Caco-2 (cell line): ENCODE data around the gene ATP8B3. TPM values are rescaled to one million over a fixed set of nuclear protein-coding genes. Genes with fewer than 3 reads are reported as not detected.

Experiments
- BruUV-seq: library from RNA; stranded (reverse); fragments of 400-500 nt; replicated peaks from 2 replicates; lab custom pipeline; 2021; lab: Mats Ljungman, UMichigan
- CTCF ChIA-PET: fragments of 300-600 bp; sonication (Branson Sonifier 250); formaldehyde crosslinking; loops from one replicate; lab custom pipeline; 2022; ENCODE audit warnings: antibody characterized with exemption; lab: Charles Lee
- POLR2A ChIA-PET: fragments of 300-600 bp; sonication (Branson Sonifier 250); formaldehyde crosslinking; loops from one replicate; lab custom pipeline; 2022; ENCODE audit warnings: antibody characterized with exemption; lab: Charles Lee
- DNase-seq, 2 experiments: peaks; one replicate each; pipeline versions ENCODE4 v3.0.0 to v3.0.0-alpha.2; 2020 to 2022
- H3K27me3 ChIP-seq: replicated peaks from 2 replicates; pipeline ENCODE4 v1.6.0; 2011; ENCODE audit warnings: low read length; ENCODE audit not compliant: control insufficient read depth, insufficient read depth
- H3K36me3 ChIP-seq: 2 replicates; pipeline ENCODE4 v1.5.1; 2011; ENCODE audit warnings: low read length; ENCODE audit not compliant: control insufficient read depth, insufficient read depth
- H3K4me1 ChIP-seq: fragments of 250-450 bp; sonication (Bioruptor Pico); 2 replicates; pipeline ENCODE4 v1.5.1; 2020; ENCODE audit warnings: mild to moderate bottlenecking
- H3K4me3 ChIP-seq: 2 replicates; pipeline ENCODE4 v1.5.1; 2011; ENCODE audit warnings: low read depth, mild to moderate bottlenecking, control low read depth, low read length
- H3K9me3 ChIP-seq: fragments of 250-450 bp; sonication (Bioruptor Pico); 2 replicates; pipeline ENCODE4 v1.5.1; 2020; ENCODE audit warnings: mild to moderate bottlenecking, moderate library complexity
- H3K27ac Mint-ChIP-seq: one replicate; pipeline ENCODE4 v1.8.0; 2022; ENCODE audit warnings: mixed read lengths; ENCODE audit not compliant: unreplicated experiment
- H3K27me3 Mint-ChIP-seq: one replicate; pipeline ENCODE4 v1.8.0; 2022; ENCODE audit warnings: mixed read lengths; ENCODE audit not compliant: insufficient read depth, unreplicated experiment
- H3K36me3 Mint-ChIP-seq: one replicate; pipeline ENCODE4 v1.8.0; 2022; ENCODE audit warnings: mild to moderate bottlenecking, mixed read lengths; ENCODE audit not compliant: insufficient read depth, unreplicated experiment
- H3K4me1 Mint-ChIP-seq: one replicate; pipeline ENCODE4 v1.8.0; 2022; ENCODE audit warnings: low read depth, mixed read lengths; ENCODE audit not compliant: unreplicated experiment
- H3K4me3 Mint-ChIP-seq: one replicate; pipeline ENCODE4 v1.8.0; 2022; ENCODE audit warnings: mild to moderate bottlenecking, moderate library complexity, mixed read lengths; ENCODE audit not compliant: unreplicated experiment
- H3K9me3 Mint-ChIP-seq: one replicate; pipeline ENCODE4 v1.8.0; 2022; ENCODE audit warnings: mixed read lengths; ENCODE audit not compliant: unreplicated experiment
- intact Hi-C: fragments of 100-400 bp; cut with micrococcal nuclease; formaldehyde crosslinking; loops from one replicate; pipeline ENCODE4 v1.10.0; 2022; ENCODE audit not compliant: unreplicated experiment
- total RNA-seq: library from RNA; stranded (reverse); gene quantifications from 2 replicates; pipeline ENCODE4 v1.2.3, GENCODE V29; 2022
- TF ChIP-seq, protein P1 (sequence below), 2 experiments: fragments of 200-600 bp in 1 of 2; IDR thresholded peaks; 1 replicate in 1 of 2; 2 replicates in 1 of 2; pipeline versions ENCODE4 v1.5.1 to v1.8.0; 2011 to 2022; ENCODE audit warnings: antibody characterized with exemption in 1 of 2, control low read depth in 1 of 2, inconsistent platforms in 1 of 2, low read depth in 1 of 2, low read length in 1 of 2, mild to moderate bottlenecking in 1 of 2, moderate library complexity in 1 of 2; ENCODE audit not compliant: insufficient read depth in 1 of 2, severe bottlenecking in 1 of 2, unreplicated experiment in 1 of 2

The ATP8B3 gene
- total RNA-seq, 1 experiment from 2014 or later: 0.45 TPM

GRCh38 chr19:1817553-1818179, 5.6 kb upstream of the ATP8B3 start:
- no peak overlapping the region for H3K4me3 ChIP-seq
- H3K27me3 Mint-ChIP-seq: no peaks in the 10 kb centered on the region
- CTCF ChIA-PET: interaction anchor here (0.6 kb wide), 1 partner anchor 43 kb away, joined by 11 read pairs; no protein-coding TSS in a partner anchor

DNA sequence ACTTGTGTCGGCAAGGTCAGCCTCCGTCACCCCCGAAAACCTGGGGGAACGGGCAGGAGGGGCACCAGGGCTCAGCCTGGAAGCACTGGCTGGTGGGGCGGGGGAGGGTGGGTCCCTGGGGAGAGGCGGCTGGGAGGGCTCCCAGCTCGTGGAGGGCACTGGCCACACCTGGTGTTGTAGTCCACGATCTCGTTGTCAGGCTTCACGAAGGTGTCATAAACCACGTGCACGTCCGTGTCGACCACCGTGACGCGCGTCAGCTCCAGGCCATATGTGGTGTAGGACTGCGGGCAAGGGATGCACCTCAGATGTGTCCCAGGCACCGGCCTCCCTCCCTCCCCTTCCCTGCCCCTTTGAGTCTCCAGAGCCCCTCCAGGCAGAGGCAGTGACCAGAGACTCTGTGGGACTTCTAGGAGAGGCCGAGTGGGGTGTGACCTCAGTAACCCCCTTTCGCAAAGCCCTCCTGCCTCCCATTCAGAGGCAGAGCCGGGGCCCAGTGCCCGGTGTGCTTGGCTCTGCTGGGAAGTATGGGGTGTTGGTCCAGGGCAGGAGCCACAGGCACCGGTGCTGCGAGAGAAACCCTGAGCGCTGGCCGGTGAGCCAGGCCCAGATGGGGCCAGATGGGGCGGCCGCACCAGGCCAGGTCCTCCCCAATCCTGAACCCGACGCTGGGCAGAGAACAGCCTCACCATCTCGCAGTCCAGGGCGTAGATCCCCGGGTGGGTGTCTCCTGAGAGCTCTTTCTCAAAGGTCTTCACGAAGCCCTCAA, 4.6 kb upstream of the ATP8B3 start:
- Mint-ChIP-seq H3K9me3 (no peaks in the 10 kb centered on the region), H3K27me3 (no peaks in the 10 kb centered on the region), H3K4me1 (no peaks in the 10 kb centered on the region), H3K27ac (no peak overlapping the region), H3K4me3 (no peak overlapping the region), H3K36me3 (peaks cover 32% of the 10 kb centered on the region)
- Histone ChIP-seq H3K4me3 (no peak overlapping the region), H3K27me3 (no peaks in the 10 kb centered on the region), H3K4me1 (no peaks in the 10 kb centered on the region), H3K9me3 (no peaks in the 10 kb centered on the region), H3K36me3 (no peaks in the 10 kb centered on the region; the same call in 1 of the 2 replicates)
- intact Hi-C loops: no loop called here
- no peak for DNase-seq
- no TSS peak for BruUV-seq
- TF ChIP-seq, protein P1, sequence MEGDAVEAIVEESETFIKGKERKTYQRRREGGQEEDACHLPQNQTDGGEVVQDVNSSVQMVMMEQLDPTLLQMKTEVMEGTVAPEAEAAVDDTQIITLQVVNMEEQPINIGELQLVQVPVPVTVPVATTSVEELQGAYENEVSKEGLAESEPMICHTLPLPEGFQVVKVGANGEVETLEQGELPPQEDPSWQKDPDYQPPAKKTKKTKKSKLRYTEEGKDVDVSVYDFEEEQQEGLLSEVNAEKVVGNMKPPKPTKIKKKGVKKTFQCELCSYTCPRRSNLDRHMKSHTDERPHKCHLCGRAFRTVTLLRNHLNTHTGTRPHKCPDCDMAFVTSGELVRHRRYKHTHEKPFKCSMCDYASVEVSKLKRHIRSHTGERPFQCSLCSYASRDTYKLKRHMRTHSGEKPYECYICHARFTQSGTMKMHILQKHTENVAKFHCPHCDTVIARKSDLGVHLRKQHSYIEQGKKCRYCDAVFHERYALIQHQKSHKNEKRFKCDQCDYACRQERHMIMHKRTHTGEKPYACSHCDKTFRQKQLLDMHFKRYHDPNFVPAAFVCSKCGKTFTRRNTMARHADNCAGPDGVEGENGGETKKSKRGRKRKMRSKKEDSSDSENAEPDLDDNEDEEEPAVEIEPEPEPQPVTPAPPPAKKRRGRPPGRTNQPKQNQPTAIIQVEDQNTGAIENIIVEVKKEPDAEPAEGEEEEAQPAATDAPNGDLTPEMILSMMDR (IDR thresholded peaks at IDR 0.05; ENCODE audit: insufficient read depth in 1 of 2, low read depth in 1 of 2, low read length in 1 of 2, severe bottlenecking in 1 of 2, unreplicated experiment in 1 of 2): no peak
- CTCF ChIA-PET: no interaction called here
- POLR2A ChIA-PET: no interaction called here

More at GRCh38 chr19:1817553-1818179, 5.6 kb upstream of the ATP8B3 start:
- no peaks in the 10 kb centered on the region for H3K9me3 Mint-ChIP-seq
- intact Hi-C loops: no loop called here
- peaks cover 35% of the 10 kb centered on the region for H3K36me3 Mint-ChIP-seq
- POLR2A ChIA-PET: no interaction called here
- no peak overlapping the region for H3K4me3 Mint-ChIP-seq
- DNase-seq: no peak
- H3K27ac Mint-ChIP-seq: no peak overlapping the region
- Histone ChIP-seq H3K9me3 (no peaks in the 10 kb centered on the region), H3K36me3 (no peaks in the 10 kb centered on the region; the same call in 1 of the 2 replicates), H3K4me1 (no peaks in the 10 kb centered on the region), H3K27me3 (no peaks in the 10 kb centered on the region)
- no TSS peak for BruUV-seq
- H3K4me1 Mint-ChIP-seq: no peaks in the 10 kb centered on the region
- TF ChIP-seq, protein P1 (IDR thresholded peaks at IDR 0.05; ENCODE audit: insufficient read depth in 1 of 2, low read depth in 1 of 2, low read length in 1 of 2, severe bottlenecking in 1 of 2, unreplicated experiment in 1 of 2): no peak

GRCh38 chr19:1815605-1816529, 3.8 kb upstream of the ATP8B3 start:
- H3K9me3 ChIP-seq: no peaks in the 10 kb centered on the region
- H3K36me3 Mint-ChIP-seq: peaks cover 26% of the 10 kb centered on the region
- no peaks in the 10 kb centered on the region for H3K27me3 Mint-ChIP-seq
- H3K36me3 ChIP-seq: no peaks in the 10 kb centered on the region; the same call in 1 of the 2 replicates
- TF ChIP-seq, protein P1 (IDR thresholded peaks at IDR 0.05; ENCODE audit: insufficient read depth in 1 of 2, low read depth in 1 of 2, low read length in 1 of 2, severe bottlenecking in 1 of 2, unreplicated experiment in 1 of 2): no peak
- H3K4me1 ChIP-seq: no peaks in the 10 kb centered on the region
- ChIA-PET POLR2A (no interaction called here), CTCF (interaction anchor here (2.6 kb wide), 1 partner anchor 10 kb away, joined by 8 read pairs; no protein-coding TSS in a partner anchor)
- no peak overlapping the region for H3K4me3 ChIP-seq
- intact Hi-C loops: no loop called here
- no peaks in the 10 kb centered on the region for H3K27me3 ChIP-seq
- H3K4me3 Mint-ChIP-seq: no peak overlapping the region
- DNase-seq: no peak
- H3K9me3 Mint-ChIP-seq: no peaks in the 10 kb centered on the region
- H3K27ac Mint-ChIP-seq: no peak overlapping the region
- BruUV-seq: TSS peak; percentile 28
- H3K4me1 Mint-ChIP-seq: no peaks in the 10 kb centered on the region
